Measurements from ENCODE around the gene GRIN2A.

DNA sequence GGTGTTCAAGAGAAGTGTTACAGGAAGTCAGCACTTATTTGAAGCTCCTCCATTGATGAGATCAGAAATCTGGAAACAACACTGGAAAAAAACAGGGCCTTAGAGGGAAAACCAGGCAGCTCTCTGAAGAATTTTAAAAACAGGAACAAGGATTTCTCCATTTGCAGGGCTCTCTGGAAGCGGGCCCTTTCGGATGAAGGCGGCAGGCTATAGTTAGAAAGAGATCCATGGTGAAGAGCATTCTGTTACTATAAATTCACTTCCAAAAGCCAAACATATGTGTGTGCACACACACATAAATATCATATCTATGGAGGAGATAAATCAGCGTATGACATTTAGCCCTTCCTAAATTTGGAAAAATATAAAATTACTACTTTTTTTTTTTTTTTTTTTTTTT, 42.6 kb upstream of the GRIN2A start:
- TF ChIP-seq EZH2 (IDR thresholded peaks at IDR 0.05; ENCODE audit: borderline replicate concordance): no peak
- TF ChIP-seq, protein P1, sequence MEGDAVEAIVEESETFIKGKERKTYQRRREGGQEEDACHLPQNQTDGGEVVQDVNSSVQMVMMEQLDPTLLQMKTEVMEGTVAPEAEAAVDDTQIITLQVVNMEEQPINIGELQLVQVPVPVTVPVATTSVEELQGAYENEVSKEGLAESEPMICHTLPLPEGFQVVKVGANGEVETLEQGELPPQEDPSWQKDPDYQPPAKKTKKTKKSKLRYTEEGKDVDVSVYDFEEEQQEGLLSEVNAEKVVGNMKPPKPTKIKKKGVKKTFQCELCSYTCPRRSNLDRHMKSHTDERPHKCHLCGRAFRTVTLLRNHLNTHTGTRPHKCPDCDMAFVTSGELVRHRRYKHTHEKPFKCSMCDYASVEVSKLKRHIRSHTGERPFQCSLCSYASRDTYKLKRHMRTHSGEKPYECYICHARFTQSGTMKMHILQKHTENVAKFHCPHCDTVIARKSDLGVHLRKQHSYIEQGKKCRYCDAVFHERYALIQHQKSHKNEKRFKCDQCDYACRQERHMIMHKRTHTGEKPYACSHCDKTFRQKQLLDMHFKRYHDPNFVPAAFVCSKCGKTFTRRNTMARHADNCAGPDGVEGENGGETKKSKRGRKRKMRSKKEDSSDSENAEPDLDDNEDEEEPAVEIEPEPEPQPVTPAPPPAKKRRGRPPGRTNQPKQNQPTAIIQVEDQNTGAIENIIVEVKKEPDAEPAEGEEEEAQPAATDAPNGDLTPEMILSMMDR (IDR thresholded peaks at IDR 0.05; ENCODE audit: poor library complexity): no peak

Data from hepatocyte (in vitro differentiated cells).